K562 (cell line): ENCODE data around the gene C1orf167.

Experiments
- GABPA ChIP-seq: fragments of 200-800 bp; sonication (Bioruptor generic); conservative IDR thresholded peaks from 2 replicates; pipeline ENCODE4 v1.6.1; 2016; ENCODE audit warnings: low read depth, missing genetic modification characterization, missing compliant biosample characterization
- POLR2A ChIP-seq: fragments of 450-650 bp; conservative IDR thresholded peaks from 2 replicates; pipeline ENCODE4 v1.6.1; 2016

GRCh38 chr1:11790880-11791715 lies 29.1 kb downstream of the C1orf167 start:
- TF ChIP-seq GABPA (tag) (no peak; the same call in none of the 2 replicates), POLR2A (0 out of 2 replicates have a peak, but pooled peaks have one; percentile 34)
